NB4 (cell line): Measurements from ENCODE around the gene PPP1R11.
A peak's percentile ranks its signal among the peaks of the same experiment; 100 is the strongest.
"Not testable (repeated sequence)": the region's sequence is repeated elsewhere in the genome, so short reads cannot be mapped to it uniquely, and the experiment has no call there.

Experiments used
- DNase-seq: peaks from one replicate; pipeline ENCODE4 v3.0.0; 2010; ENCODE audit warnings: low read depth
- H3K4me3 ChIP-seq: one replicate; pipeline ENCODE4 v1.5.1; 2011; ENCODE audit warnings: mild to moderate bottlenecking, low read depth, low read length, moderate library complexity
- CTCF ChIP-seq: IDR thresholded peaks from one replicate; pipeline ENCODE4 v1.5.1; 2012; ENCODE audit warnings: low read depth, low read length
- MAX ChIP-seq: IDR thresholded peaks from 2 replicates; pipeline ENCODE4 v1.6.1; 2011; ENCODE audit warnings: low read depth, low read length
- MYC ChIP-seq: IDR thresholded peaks from 2 replicates; pipeline ENCODE4 v1.6.1; 2011; ENCODE audit warnings: low read depth, low read length
- POLR2A ChIP-seq: IDR thresholded peaks from 2 replicates; pipeline ENCODE4 v1.6.1; 2011; ENCODE audit warnings: mild to moderate bottlenecking; ENCODE audit not compliant: insufficient read length; ENCODE audit errors: extremely low read depth

PPP1R11 gene

GRCh38 chr6:30029588-30029987 lies 37.4 kb upstream of the PPP1R11 start:
- DNase-seq = no peak
- TF ChIP-seq MAX = no peak
- TF ChIP-seq MYC = no peak
- H3K4me3 ChIP-seq = no peak overlapping the region

GRCh38 chr6:30031381-30031780 lies 35.6 kb upstream of the PPP1R11 start:
- TF ChIP-seq MYC (no peak), MAX (no peak), POLR2A (no peak), CTCF (no peak)
- H3K4me3 ChIP-seq = no peak overlapping the region
- no peak for DNase-seq

GRCh38 chr6:30033440-30033839 lies 33.6 kb upstream of the PPP1R11 start:
- peak; percentile 90 for DNase-seq

GRCh38 chr6:30035784-30036183 lies 31.2 kb upstream of the PPP1R11 start:
- H3K4me3 ChIP-seq = no peak overlapping the region
- DNase-seq = no peak
- TF ChIP-seq CTCF (no peak), MYC (no peak), POLR2A (no peak)

More at GRCh38 chr6:30033440-30033839, 33.6 kb upstream of the PPP1R11 start:
- not testable (repeated sequence) for H3K4me3 ChIP-seq

GRCh38 chr6:30037182-30037788 lies 29.7 kb upstream of the PPP1R11 start:
- TF ChIP-seq MAX = no peak
- TF ChIP-seq POLR2A = no peak
- no peak for TF ChIP-seq MYC
- peak; percentile 56 for TF ChIP-seq CTCF
- peak; percentile 50 for DNase-seq
- H3K4me3 ChIP-seq = no peak overlapping the region

- TF ChIP-seq POLR2A (no peak), MAX (no peak), CTCF (no peak), MYC (no peak)
- no peak for DNase-seq
- no peak overlapping the region for H3K4me3 ChIP-seq
Observed at GRCh38 chr6:30041221-30041620, 25.8 kb upstream of the PPP1R11 start.

GRCh38 chr6:30041821-30042220 lies 25.2 kb upstream of the PPP1R11 start:
- H3K4me3 ChIP-seq = no peak overlapping the region
- DNase-seq = peak; percentile 21
- TF ChIP-seq POLR2A (no peak), CTCF (no peak), MAX (no peak), MYC (no peak)
